Ovary (tissue), 9 donors: ENCODE measurements around the gene RPTOR. TPM values are rescaled to one million over a fixed set of nuclear protein-coding genes. Genes with fewer than 3 reads are reported as not detected.

Experiments used
- DNase-seq, 5 donors: peaks; one replicate each; pipeline ENCODE4 v3.0.0-alpha.2; 2019 to 2020
- H3K27ac ChIP-seq, 2 donors: fragments of 200-600 bp; one replicate each; pipeline versions ENCODE4 v1.5.1 to v1.8.0; 2019 to 2022
- H3K27me3 ChIP-seq: fragments of 200-600 bp; one replicate; pipeline ENCODE4 v1.8.0; 2022
- H3K36me3 ChIP-seq: fragments of 200-600 bp; sonication (generic); one replicate; pipeline ENCODE4 v1.5.1; 2019
- H3K4me1 ChIP-seq: one replicate; pipeline ENCODE4 v1.8.1; 2013; ENCODE audit warnings: mild to moderate bottlenecking, moderate library complexity; ENCODE audit not compliant: insufficient read depth
- H3K4me3 ChIP-seq: fragments of 200-600 bp; sonication (generic); one replicate; pipeline ENCODE4 v1.5.1; 2017
- H3K9me3 ChIP-seq, 2 donors: fragments of 200-600 bp in 1 of 2; sonication (generic) in 1 of 2; one replicate each; pipeline versions ENCODE4 v1.5.1 to v1.8.1; 2013 to 2019; ENCODE audit warnings: mild to moderate bottlenecking in 1 of 2, moderate library complexity in 1 of 2
- CTCF ChIP-seq, 3 donors: fragments of 450-650 bp in 2 of 3; fragments of 200-600 bp in 1 of 3; IDR thresholded peaks; one replicate each; pipeline versions ENCODE4 v1.5.1 to v1.8.0; 2016 to 2022; ENCODE audit warnings: antibody characterized with exemption in 3 of 3, mild to moderate bottlenecking in 1 of 3
- EP300 ChIP-seq: sonication (generic); formaldehyde crosslinking; IDR thresholded peaks from one replicate; pipeline ENCODE4 v1.6.1; 2017; ENCODE audit warnings: antibody characterized with exemption
- POLR2A ChIP-seq: fragments of 450-650 bp; IDR thresholded peaks from one replicate; pipeline ENCODE4 v1.6.1; 2017; ENCODE audit warnings: antibody characterized with exemption, mild to moderate bottlenecking, moderate library complexity
- WGBS, 3 donors: extraction: QIAGEN DNeasy Blood & Tissue Kit in 1 of 3; methylation state at CpG; one replicate each; pipeline versions ENCODE4 v1.1.5 to v1.1.7; 2013 to 2017; 5-methylcytosine and 5-hydroxymethylcytosine counted together
- intact Hi-C, 4 donors: fragments of 100-400 bp; cut with DNase I; formaldehyde crosslinking; loops; one replicate each; pipeline versions ENCODE4 v1.11.0 to v1.15.1; 2022 to 2023
- polyA plus RNA-seq, 2 donors: library from polyadenylated mRNA; stranded (reverse); fragments of 200-250 nt in 1 of 2; fragments of 350-450 nt in 1 of 2; fragmentation: Illumina TruSeq in 1 of 2; extraction: RNeasy Lipid Tissue Mini Kit (QIAGEN cat#74804) in 1 of 2; gene quantifications; one replicate each; pipeline ENCODE4 v1.2.3, GENCODE V29; 2013 to 2014
- total RNA-seq, 7 donors: library from RNA; depleted of rRNA in 2 of 7; stranded (reverse); fragments of >200 nt in 2 of 7; fragmentation: NEBNext Ultra II Directional in 3 of 7; extraction: Animal tissue kit (Norgen Biotek cat#: 25700) in 3 of 7; gene quantifications; one replicate each; pipeline versions ENCODE4 v1.1.0 to v1.2.4, GENCODE V29; 2016 to 2023
- donor health status: DM: no; HTN: no; CAD: no; lungs with moderate emphysema.
- donor health status: DM: no; HTN: no; CAD: no.
- donor health status: Bipolar disorder and iron deficiency.
- donor health status: DM: yes; HTN: yes; CAD: no.
- donor health status: DM: no; HTN: no; CAD: no.
- donor health status: DM: yes; HTN: yes; CAD: no.

RPTOR gene
- total and polyA plus RNA-seq, 9 donors = 11.1 to 41.9 (median 27.9) TPM

GRCh38 chr17:80513892-80514291 is 30.7 kb upstream of the RPTOR start:
- TF ChIP-seq EP300 (no peak), CTCF (IDR thresholded peaks at IDR 0.05) (no peak), POLR2A (no peak)
- H3K4me1 ChIP-seq = peaks cover 10% of the 10 kb centered on the region
- H3K9me3 ChIP-seq = no peaks in the 10 kb centered on the region
- DNase-seq = no peak
- H3K4me3 ChIP-seq = no peak overlapping the region
- intact Hi-C loops = no loop called here
- no peak overlapping the region for H3K27ac ChIP-seq
- H3K36me3 ChIP-seq = no peaks in the 10 kb centered on the region
- H3K27me3 ChIP-seq = no peaks in the 10 kb centered on the region
- WGBS, 3 donors = 26 to 50% (median 27%) methylated on average over 10 of the region's 10 CpGs

GRCh38 chr17:80516171-80516932 is 28.3 kb upstream of the RPTOR start:
- WGBS, 3 donors = 80 to 82% (median 81%) methylated on average over 17 of the region's 17 CpGs
- no peak for TF ChIP-seq EP300
- TF ChIP-seq POLR2A = no peak
- no peak for TF ChIP-seq CTCF (IDR thresholded peaks at IDR 0.05)
- no peaks in the 10 kb centered on the region for H3K36me3 ChIP-seq
- no peak overlapping the region for H3K27ac ChIP-seq
- H3K4me3 ChIP-seq = no peak overlapping the region
- intact Hi-C loops = no loop called here
- no peaks in the 10 kb centered on the region for H3K27me3 ChIP-seq
- no peak for DNase-seq
- H3K4me1 ChIP-seq = peaks cover 10% of the 10 kb centered on the region
- no peaks in the 10 kb centered on the region for H3K9me3 ChIP-seq

- H3K4me3 ChIP-seq = no peak overlapping the region
- intact Hi-C loops = no loop called here
- 92 to 94% (median 92%) methylated on average over 3 of the region's 3 CpGs for WGBS, 3 donors
- H3K9me3 ChIP-seq = no peaks in the 10 kb centered on the region
- no peak overlapping the region for H3K27ac ChIP-seq
- TF ChIP-seq POLR2A = no peak
- TF ChIP-seq CTCF (IDR thresholded peaks at IDR 0.05) = no peak
- no peak for TF ChIP-seq EP300
- H3K36me3 ChIP-seq = no peaks in the 10 kb centered on the region
- H3K27me3 ChIP-seq = no peaks in the 10 kb centered on the region
- peaks cover 10% of the 10 kb centered on the region for H3K4me1 ChIP-seq
- no peak for DNase-seq
These were observed 27.0 kb upstream of the RPTOR start for GRCh38 chr17:80517641-80518040.

- WGBS, 3 donors = 70 to 74% (median 74%) methylated on average over 1 of the region's 1 CpG
- peaks cover 4% of the 10 kb centered on the region for H3K4me1 ChIP-seq
- H3K27ac ChIP-seq = no peak overlapping the region
- H3K9me3 ChIP-seq = no peaks in the 10 kb centered on the region
- TF ChIP-seq EP300 (no peak), CTCF (IDR thresholded peaks at IDR 0.05) (no peak), POLR2A (no peak)
- no peaks in the 10 kb centered on the region for H3K36me3 ChIP-seq
- H3K4me3 ChIP-seq = no peak overlapping the region
- no peaks in the 10 kb centered on the region for H3K27me3 ChIP-seq
- no peak for DNase-seq
- intact Hi-C loops = no loop called here
These were observed 26.2 kb upstream of the RPTOR start for GRCh38 chr17:80518392-80518791.
